ENCODE measurements around the gene CISD1.
A peak's percentile ranks its signal among the peaks of the same experiment; 100 is the strongest.

CISD1 gene

GRCh38 chr10:58305821-58306220, 36.9 kb downstream of the CISD1 start:
- no peak for DNase-seq

- DNase-seq, result no peak
Observed at GRCh38 chr10:58307676-58308075, 38.7 kb downstream of the CISD1 start.

GRCh38 chr10:58311026-58311425, 42.1 kb downstream of the CISD1 start:
- no peak for DNase-seq

DNA sequence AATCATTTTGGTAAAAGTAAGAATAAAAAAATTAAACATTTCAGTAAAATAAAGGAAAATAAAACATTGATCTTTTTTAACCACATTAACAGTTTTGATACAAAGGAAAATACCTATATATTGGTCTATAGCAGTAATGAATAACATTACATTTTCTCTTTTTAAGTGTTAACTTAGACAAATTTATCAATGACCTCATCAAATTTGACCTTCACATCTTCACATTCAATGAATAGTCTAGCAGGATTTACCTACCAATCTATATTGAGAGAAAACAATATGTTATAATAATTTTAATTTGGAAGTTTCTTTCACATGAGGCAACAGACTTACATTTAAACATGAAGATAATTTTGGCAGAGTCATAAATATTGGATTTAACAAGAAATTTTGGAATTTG, 47.9 kb downstream of the CISD1 start:
- no peak for DNase-seq

DNA sequence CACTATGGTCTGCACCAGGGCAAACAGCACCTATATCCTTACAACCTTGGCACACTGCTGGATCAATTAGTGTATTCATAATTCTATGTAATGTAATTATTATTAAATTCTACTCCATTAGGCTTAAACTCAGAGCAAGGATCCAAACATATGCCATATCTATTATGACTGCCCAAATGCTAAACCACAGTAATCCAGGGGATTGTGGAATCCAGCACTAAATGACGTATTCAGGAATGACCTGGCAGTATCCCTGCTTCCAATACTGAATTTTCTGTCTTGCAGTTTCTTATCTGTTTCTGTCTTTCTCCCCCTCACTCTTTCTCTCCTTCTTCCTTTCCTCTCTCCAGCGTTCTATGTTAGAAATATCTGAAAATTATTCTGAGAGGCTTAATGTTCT, 49.4 kb downstream of the CISD1 start:
- DNase-seq, result no peak

DNA sequence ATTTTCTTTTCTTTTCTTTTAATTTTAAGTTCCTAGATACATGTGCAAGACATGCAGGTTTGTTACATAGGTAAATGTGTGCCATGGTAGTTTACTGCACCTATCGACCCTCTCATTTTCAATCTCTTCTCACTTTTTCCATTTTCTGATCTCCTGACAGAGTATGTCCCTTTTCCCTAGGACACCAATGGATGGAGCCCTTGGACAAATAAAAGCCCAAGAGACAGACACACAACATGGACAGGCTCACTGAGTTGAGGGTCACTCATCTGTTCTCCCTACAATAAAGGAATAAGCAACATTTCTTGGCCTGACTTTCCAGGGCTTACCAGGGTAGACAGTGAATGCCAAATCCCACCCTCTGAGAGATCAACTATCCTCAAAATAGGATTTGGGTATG, 50.6 kb downstream of the CISD1 start:
- DNase-seq, result no peak

- no peak for DNase-seq
Observed at GRCh38 chr10:58320351-58321049, 51.5 kb downstream of the CISD1 start.

- no peak for DNase-seq
Observed at GRCh38 chr10:58322072-58322834, 53.3 kb downstream of the CISD1 start.

GRCh38 chr10:58322835-58323209, 53.9 kb downstream of the CISD1 start:
- no peak for DNase-seq

DNA sequence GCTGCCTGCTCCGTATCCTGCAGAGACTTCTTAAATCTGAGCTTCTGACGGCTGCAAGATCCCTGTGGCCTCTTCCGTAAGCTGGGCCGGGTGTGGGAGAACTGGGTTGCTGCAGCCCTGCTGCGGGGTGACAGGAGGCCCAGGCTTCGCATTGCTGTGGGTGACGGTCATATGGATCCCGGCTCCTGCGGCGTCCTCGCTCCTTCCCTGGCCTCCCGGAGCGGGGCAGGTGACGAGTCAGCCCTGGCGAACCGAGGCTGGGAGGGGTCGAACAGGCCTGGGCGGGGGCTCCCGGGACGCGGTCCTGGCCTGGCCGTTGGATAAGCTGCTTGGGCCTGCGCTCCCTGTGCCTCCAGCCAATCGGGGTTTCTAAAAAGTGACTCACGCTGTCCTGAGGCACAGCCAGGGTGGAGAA, 58.0 kb downstream of the CISD1 start:
- no peak for DNase-seq

GRCh38 chr10:58328233-58328632, 59.3 kb downstream of the CISD1 start:
- DNase-seq, result no peak

DNA sequence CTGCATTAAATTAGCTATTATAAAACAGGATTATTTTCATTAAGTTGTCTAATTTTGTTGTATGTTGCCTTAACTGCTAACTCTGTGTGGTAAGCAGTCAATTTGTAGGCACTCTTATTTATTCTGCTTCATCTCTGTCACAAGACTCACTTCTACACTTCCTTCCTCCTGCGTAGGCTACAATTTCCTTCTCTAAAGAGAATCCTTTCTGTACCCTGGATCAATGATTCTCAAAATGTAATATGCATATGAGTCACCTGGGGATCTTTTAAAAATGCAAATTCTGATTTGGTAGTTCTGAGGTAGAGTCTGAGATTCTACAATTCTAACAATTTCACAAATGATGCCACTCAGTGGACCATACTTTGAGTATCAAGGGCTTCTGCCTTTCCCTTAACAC, 61.5 kb downstream of the CISD1 start:
- DNase-seq, result no peak

- no peak for DNase-seq
Observed at GRCh38 chr10:58331646-58332045, 62.7 kb downstream of the CISD1 start.

DNA sequence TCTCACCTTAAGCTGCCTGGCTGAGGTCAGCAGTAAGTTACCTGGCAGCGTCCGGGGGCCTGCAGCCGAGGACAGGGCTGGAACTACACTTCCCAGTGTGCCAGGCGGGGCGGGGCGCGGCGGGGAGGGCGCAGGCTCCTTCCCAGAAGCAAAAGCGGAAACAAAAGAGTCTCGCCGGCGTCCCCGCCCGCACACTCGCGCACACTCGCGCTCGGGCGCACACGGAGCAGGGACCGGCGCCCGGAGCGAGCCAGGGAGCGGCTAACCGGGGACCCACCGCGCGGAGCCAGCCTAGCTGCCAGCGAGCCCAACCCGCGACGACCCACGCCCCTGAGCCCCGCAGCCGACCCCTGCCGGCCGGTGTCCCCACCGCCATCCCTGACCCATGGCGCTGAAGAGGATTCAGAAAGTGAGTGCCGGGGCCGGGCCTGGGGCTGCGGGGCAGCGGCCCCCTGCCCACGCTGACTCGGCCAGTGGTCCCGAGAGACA, 65.9 kb downstream of the CISD1 start, which contains the start of gene UBE2D1:
Gene UBE2D1 (plus strand): TSS at position 190 of the 489 bp plus-strand sequence. CDS start 196 bp downstream, at position 386.
- peak in 56 of 58 donors; percentile 2 to 92 (median 78) for DNase-seq

DNA sequence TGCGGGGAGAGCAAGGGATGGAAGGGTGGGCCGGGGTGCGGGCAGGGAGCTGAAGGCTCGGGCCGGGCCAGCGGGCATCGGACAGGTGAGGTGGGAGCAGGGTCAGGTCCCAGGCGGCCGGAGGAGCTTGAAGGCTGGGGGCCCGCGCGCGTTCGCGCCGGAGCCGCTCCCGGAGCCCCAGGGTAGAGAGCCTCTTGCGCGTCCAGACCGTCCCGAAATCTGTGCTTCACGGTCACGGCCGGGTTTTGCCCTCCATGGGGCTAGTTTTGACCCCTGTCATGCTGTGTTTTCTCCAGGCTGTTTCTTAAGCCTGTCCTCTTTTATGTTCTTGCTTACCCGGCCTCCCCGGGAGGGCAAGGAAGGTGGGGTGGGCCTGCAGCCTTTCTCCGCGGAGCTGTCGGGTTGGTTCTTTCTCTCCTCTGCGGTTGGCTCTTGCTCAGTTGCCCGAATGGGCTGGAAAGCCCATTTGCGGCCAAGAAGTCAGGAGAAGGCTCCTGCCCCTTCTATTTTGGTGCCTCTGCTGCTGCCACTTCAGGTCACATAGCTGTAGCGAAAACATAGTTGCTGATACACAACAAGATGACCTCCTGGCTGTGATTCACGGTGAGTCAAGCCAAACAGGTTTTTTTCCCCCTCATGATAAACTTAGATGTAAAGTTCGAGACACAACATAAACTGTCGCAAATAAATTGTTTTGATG, 66.5 kb downstream of the CISD1 start:
- peak in 29 of 58 donors; percentile 8 to 63 (median 33) for DNase-seq

GRCh38 chr10:58336242-58336641, 67.3 kb downstream of the CISD1 start:
- DNase-seq, result no peak
